Right lung (tissue), 5 donors: ENCODE results near the gene LDB2. TPM values are rescaled to one million over a fixed set of nuclear protein-coding genes. Genes with fewer than 3 reads are reported as not detected.

Source experiments
- DNase-seq, 2 donors: peaks; one replicate each; pipeline ENCODE4 v3.0.0-alpha.2; 2013
- polyA plus RNA-seq, 5 donors: library from polyadenylated mRNA; unstranded; fragments of 120-200 nt; gene quantifications; one replicate each; pipeline versions ENCODE4 v1.2.1 to v1.2.3, GENCODE V29; 2013; ENCODE audit warnings: inconsistent platforms in 1 of 5, low replicate concordance in 1 of 5; ENCODE audit not compliant: insufficient read length in 5 of 5, insufficient read depth in 1 of 5

Gene LDB2
- polyA plus RNA-seq, 5 donors, result 72.5 to 102 (median 87.9) TPM

- no peak for DNase-seq
These were observed 139.6 kb downstream of the LDB2 start for GRCh38 chr4:16758816-16759215.

- no peak for DNase-seq
These were observed 140.2 kb downstream of the LDB2 start for GRCh38 chr4:16758255-16758654.

GRCh38 chr4:16757080-16757521 is 141.3 kb downstream of the LDB2 start:
- no peak for DNase-seq

GRCh38 chr4:16754104-16754503 is 144.3 kb downstream of the LDB2 start:
- no peak for DNase-seq

- DNase-seq, result no peak
These were observed 146.3 kb downstream of the LDB2 start for GRCh38 chr4:16752150-16752549.

- no peak for DNase-seq
These were observed 147.4 kb downstream of the LDB2 start for GRCh38 chr4:16750882-16751642.

GRCh38 chr4:16750216-16750615 is 148.2 kb downstream of the LDB2 start:
- no peak for DNase-seq

- DNase-seq, result no peak
These were observed 152.6 kb downstream of the LDB2 start for GRCh38 chr4:16745887-16746286.

- peak in 1 of 2 donors; percentile 25 for DNase-seq
These were observed 153.3 kb downstream of the LDB2 start for GRCh38 chr4:16745009-16745635.

- DNase-seq, result no peak
These were observed 157.2 kb downstream of the LDB2 start for GRCh38 chr4:16741287-16741686.

GRCh38 chr4:16739997-16740624 is 158.3 kb downstream of the LDB2 start:
- no peak for DNase-seq

GRCh38 chr4:16738558-16738957 is 159.9 kb downstream of the LDB2 start:
- no peak for DNase-seq

- DNase-seq, result no peak
These were observed 164.9 kb downstream of the LDB2 start for GRCh38 chr4:16733509-16733908.

GRCh38 chr4:16732741-16733140 is 165.7 kb downstream of the LDB2 start:
- DNase-seq, result no peak

- no peak for DNase-seq
These were observed 166.6 kb downstream of the LDB2 start for GRCh38 chr4:16731776-16732380.

GRCh38 chr4:16730522-16731205 is 167.8 kb downstream of the LDB2 start:
- no peak for DNase-seq

- DNase-seq, result no peak
These were observed 169.1 kb downstream of the LDB2 start for GRCh38 chr4:16729336-16729735.

GRCh38 chr4:16728849-16729248 is 169.6 kb downstream of the LDB2 start:
- no peak for DNase-seq

GRCh38 chr4:16728111-16728510 is 170.3 kb downstream of the LDB2 start:
- no peak for DNase-seq

GRCh38 chr4:16727218-16727617 is 171.2 kb downstream of the LDB2 start:
- DNase-seq, result no peak

GRCh38 chr4:16726368-16727050 is 171.9 kb downstream of the LDB2 start:
- DNase-seq, result no peak
